Kidney tubule cell (primary cell): ENCODE measurements around the gene MEX3A.
"Not testable (repeated sequence)": the region's sequence is repeated elsewhere in the genome, so short reads cannot be mapped to it uniquely, and the experiment has no call there.

Experiments used
- DNase-seq: peaks from one replicate; pipeline ENCODE4 v3.0.0-alpha.2; 2018; ENCODE audit warnings: low spot score

The MEX3A gene

DNA sequence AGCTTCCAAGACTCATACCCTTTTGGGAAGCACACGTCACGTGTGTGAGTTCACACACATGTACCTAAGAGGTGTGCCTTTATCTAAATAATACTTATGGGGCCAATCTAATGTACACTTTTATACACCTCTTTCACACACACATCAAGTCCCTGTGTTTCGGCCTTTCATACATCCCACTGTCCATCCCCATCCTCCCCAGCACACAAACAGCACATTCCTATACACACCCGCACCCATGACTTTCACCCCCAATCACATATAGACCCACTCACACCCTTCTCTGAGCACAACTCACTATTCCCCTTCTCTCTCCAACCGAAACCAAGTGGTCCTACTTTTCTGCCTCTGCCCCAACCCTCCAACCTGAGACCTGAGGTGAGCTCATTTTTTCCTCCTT lies 3.5 kb downstream of the MEX3A start:
- no peak for DNase-seq

DNA sequence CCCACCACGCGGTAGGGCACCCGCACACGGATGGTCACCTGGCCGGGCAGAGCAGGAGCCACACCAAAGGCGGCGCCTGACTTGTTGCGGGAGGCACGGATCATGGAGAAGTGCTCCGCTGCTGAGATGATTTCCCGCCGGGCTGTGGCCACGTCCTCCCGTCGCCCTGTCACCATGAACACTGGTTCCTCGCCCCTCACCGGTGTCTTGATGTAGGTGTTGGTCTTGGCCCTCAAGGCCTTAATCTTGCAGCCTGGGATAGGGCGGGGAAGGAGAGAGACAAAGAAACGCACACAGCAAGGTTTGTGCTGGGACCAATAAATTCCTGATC lies 4.9 kb downstream of the MEX3A start:
- no peak for DNase-seq

DNA sequence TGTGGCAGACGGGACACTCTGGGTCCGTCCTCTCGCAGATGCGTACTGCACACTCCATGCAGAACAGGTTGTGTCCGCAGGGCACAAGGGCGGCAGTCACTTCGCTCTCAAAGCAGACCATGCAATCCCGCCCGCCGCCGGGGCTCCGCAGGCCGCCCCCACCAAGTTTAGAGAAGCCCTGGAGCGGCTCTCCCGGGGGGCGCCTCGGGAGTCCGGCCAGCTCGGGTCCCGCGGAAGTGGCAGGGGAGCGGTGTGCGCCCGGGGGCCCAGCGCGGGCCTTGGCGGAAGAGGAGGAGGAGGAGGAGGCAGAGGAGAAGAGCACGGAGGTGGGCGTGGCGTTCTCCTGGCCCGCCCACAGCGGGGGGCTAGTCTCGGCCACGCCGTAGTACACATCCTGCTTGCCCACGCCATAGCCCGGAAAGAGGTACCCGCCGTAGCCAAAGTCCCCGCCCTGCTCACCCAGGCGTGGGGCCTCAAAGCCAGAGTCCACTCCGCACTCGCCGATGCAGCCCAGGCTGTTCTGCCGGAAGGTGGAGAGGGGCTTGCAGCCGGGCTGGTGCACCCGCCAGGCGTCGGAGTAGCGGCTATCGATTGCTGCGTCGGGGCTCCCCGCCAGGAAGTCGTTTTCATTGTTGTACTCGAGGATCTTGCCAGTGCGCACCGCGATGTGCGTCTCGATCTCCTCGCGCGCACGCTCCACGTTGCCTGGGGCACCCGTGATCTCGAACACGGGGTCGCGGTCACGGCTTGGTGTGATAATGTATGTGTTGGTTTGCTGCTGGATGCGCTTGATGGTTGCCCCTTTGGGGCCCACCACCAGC lies 5.4 kb downstream of the MEX3A start:
- peak; percentile 49 for DNase-seq

DNA sequence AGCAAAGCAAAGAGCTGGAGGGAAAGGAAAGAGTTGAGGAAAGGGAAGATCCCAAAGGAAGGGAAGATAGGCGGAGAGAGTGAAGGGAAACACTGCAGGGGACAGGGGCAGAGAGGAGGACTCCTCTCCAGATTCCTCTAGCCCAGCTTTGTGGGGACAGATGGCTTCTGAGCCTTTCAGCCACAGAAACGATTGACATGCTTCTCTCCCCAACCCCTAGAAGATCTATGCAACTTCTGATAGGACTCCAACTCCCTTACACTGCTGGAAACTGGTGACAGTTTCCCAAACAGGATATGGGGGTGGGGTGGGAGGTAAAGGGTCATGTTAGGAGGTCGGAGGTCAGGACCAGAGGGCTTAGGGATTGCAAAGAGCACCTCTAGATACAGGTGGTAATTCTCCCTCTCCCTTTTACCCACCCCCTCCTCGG lies 6.5 kb downstream of the MEX3A start:
- DNase-seq = no peak

DNA sequence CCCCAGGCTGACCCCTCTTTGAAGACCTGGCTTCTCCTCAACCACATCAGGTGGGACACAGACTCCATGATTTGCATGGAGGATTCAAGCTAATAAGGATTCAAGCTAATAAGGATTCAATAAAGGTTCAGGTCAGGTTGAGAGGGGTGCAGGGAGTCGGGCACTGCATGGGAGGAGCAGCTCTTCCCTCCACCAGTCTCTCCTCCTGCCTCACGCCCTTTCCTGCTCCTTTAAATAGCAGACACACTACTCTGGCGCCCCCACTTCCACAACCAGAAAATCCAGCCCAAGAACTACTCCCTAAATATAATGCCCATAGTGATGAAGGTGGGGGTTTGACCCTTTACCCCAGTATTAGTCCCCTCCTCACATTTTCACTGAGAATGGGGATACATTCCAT lies 7.1 kb downstream of the MEX3A start:
- no peak for DNase-seq

DNA sequence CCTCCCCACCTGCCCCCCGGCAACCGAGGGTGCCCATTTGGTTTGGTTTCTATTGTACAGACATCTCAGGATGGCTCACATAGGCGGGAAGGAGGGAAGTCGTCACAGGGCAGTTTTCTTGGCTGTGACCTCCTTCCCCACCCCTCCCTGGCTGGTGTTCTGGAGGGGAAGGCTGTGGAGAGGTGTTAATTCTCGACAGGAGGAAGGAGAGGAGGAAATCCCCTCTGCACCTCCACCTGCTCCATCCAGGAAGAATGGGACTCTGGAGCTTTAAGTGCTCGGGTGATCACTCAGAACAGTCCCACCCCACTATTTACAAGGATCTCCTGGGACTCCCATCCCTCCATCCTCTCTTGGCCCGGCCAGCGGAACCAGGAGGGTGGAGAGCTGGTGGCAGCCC lies 7.6 kb downstream of the MEX3A start:
- DNase-seq = no peak

DNA sequence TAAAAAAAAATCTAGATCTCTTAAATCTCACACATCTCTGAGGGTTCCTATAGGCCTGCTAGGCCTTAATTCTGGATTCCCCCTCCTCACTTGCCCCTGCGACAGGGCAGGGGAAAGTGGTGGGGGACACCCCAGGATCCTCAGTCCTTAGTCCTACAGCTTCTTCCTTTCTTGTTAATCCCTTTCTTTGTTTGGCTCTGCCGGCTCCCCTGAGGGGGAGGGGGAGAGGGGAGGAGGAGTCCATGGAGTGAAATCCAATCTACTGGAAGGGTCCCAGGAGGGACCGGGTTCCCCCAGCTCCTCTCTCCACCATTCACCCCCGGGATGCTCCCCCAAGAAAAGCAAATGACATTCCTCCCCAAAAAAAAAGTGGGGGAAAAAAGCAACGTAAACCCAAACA lies 8.5 kb downstream of the MEX3A start:
- no peak for DNase-seq

DNA sequence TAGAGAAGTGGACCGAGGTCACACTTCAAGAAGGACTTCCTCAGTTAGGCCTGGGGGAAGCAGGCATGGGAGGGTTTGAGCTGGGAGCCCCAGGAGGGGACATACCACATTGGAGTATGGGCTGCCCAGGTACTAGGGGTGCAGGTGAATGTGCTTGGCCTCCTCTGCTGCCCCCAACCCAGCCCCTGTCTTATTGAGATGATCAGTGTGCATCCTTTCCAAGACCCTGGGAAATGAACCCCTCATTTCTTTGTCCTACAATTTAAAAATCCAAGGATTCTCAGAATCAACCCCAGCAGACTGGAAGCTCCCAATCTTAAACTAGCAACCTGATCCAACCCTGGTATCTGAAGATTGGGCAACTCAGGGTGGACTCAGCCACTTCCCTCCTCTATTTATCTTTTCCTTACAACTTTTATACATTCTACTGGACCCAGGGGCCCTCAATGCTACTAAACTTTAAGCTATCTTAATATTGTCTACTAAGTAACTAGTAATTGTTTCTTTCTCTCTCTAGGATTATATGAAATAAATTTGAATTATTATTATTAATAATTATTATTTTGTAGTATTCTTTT lies 9.1 kb downstream of the MEX3A start:
- DNase-seq = no peak

DNA sequence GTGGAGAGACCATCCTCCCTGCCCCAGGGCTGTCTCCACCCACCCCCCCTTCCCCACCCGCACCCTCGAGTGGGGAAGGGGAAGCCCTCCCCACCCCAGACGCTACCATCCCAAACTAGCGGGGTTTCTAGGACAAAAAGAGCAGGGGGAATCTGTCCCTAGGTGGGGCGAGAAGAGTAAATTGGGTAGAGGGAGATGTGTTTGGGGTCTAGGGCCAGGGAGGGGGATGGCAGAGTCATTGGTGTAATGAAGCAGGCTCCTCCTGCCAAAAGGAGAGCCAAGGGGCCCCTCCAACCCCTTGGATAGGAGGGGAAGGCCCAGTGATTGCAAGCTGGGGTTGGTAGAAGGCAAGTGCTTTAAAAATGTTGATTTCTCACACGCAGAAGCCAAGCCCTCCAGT lies 10.0 kb downstream of the MEX3A start:
- DNase-seq = no peak

DNA sequence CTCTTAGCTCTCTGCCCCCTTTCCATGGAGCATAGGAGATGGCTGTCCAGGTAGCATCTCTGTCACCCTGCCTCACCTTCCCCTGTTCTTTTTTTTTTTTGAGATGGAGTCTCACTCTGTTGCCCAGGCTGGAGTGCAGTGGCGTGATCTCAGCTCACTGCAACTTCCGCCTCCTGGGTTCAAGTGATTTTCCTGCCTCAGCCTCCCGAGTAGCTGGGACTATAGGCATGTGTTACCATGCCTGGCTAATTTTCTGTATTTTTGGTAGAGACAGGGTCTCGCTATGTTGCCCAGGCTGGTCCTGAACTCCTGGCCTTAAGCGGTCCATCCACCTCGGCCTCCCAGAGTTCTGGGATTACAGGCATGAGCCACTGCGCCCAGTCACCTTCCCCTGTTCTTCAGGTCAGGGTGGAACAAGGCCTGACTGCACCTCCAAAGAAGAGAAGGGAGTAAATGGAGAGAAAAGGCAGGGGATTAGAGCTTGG lies 10.9 kb downstream of the MEX3A start:
- not testable (repeated sequence) for DNase-seq

DNA sequence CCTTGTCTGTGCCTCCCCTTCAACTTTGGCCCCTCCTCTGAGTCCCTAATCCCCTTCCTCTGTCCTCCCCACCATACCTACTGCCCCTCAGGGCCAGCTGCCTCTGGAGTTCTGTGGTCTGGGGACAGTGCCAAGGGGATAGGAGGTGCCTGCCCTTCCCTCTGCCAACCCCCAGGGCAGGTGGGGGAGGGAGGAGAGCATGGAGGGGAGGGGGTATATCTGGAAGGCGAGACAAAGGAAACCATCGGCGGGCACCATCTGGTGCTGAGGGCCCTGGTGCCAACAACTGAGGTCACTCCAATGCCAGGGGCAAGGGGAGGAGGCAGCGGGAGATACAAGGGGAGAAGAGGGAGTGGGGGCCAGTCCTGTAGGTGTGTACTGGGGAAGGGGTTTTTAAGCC lies 11.7 kb downstream of the MEX3A start:
- no peak for DNase-seq

DNA sequence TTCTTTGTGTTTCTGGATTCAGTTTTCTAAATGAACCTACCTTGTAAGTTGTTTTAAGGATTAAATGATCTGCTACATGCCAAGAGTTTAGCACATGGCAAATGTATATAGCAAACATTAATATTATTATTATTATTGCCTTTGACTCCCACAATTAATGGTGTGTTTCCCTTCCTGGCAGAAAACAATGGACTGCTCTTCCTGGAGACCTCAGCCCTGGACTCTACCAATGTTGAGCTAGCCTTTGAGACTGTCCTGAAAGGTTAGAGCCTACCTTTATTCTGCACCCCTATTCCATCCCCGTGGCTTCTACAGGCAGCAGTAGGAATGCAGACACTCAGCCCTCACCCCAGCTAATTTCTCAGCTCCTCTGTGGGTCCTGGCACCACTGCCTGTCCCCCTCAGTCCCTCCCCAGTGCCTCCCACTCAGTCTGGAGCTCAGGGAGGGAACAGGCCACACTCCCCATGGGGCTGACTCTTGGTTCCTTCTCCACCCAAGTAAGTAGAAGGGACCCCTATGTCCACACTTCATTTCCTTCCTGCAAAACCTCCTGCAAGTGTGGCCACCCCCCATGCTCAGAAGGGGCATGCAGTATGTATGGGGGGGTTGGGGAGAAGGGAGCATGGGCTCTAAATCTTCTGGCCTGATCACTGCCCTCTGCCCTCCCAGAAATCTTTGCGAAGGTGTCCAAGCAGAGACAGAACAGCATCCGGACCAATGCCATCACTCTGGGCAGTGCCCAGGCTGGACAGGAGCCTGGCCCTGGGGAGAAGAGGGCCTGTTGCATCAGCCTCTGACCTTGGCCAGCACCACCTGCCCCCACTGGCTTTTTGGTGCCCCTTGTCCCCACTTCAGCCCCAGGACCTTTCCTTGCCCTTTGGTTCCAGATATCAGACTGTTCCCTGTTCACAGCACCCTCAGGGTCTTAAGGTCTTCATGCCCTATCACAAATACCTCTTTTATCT lies 12.5 kb downstream of the MEX3A start:
- no peak for DNase-seq

DNA sequence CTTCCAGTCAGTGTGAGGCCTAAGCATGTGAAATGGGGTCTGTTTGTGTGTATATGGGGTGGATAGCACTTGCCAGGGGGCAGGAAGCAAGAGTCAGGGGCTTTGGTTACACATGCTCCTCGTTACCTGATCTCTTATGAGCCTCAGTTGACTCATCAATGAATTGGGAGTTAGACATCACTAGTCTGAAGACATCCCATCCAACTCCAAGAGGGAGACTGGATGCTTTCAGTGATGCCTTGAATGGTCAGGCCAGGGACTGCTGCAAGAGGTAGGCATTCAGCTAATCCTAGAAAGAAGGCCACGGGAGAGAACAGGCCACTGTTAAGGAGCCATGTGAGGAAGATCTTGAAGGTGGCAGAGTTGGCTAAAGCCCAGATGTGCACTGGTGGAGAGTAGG lies 15.0 kb downstream of the MEX3A start:
- no peak for DNase-seq

DNA sequence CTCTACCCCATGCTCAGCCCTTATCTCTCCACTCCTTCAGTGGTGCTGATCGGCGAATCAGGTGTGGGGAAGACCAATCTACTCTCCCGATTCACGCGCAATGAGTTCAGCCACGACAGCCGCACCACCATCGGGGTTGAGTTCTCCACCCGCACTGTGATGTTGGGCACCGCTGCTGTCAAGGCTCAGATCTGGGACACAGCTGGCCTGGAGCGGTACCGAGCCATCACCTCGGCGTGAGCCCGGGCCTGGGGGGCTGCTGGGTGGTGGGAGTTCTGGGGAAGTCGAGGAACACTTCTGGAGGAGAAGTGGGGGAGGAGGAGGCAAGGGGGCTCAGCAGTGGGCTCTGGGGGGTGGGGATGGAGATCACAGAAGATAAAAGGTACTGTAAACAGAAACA lies 16.4 kb downstream of the MEX3A start:
- DNase-seq = no peak

DNA sequence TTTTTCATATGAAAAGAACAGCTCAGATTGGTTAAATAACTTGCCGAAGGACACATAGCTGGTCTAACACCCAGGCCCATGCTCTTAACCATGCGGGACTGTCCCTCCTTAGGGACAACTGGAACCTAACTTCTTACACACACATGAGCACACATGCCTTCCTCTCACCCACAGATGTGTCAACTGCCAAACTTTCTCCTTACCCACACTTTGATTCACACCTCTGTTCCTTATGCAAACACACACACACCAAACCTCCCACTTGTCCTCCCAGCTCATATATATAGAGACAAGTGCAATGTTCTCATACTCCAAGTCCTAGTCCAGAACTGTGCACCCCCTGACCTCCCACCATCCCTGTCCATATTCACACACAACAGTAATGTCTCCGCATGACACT lies 17.1 kb downstream of the MEX3A start:
- no peak for DNase-seq

DNA sequence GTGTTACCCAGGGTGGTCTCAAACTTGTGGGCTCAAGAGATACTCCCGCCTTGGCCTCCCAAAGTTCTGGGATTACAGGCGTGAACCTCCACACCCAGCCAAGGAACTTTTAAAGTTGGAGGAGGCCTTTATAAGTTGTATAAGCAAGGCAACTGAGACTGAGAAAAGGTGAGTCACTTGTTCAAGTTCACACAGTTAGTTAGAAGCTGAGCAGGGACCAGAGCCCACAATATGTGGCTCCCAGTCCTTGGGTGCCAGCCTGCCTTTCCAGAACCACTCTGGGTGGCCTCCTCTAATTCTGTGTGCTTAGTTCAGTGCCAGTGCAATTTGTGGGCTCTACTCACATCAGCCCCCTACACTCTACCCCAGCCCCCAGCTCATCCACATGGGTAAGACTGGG lies 17.6 kb downstream of the MEX3A start:
- DNase-seq = no peak

DNA sequence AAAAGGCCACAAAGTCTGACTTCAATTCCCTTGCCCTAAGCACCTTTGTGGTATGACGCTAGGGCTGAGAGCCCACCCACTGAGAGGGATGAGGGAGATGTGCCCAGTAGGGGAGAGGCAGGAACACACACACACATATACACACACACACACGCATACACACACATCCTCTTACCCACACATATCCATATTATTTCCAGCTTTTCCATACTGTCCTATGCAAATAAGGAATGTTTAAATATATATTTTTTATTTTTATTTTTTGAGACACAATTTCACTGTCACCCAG lies 18.3 kb downstream of the MEX3A start:
- DNase-seq = no peak

DNA sequence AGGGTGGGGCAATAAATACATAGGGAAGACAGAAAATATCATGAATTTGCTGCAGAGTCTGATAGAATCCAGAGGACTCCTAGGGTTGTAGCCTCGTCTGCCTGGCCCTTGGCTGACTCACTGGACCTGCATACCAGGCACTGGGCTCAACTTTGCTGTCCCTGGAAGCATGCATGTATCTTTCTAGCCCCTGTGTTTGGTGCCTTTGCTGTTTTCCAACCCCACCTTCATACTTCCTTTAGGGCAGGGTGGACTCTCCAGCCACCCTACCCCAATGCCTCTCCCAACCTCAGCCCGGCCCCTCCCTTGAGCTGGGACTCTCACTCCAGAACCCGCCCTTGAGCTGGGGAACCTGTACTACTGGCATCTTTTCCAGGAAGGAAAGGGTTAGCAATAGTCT lies 20.1 kb downstream of the MEX3A start:
- peak; percentile 47 for DNase-seq

DNA sequence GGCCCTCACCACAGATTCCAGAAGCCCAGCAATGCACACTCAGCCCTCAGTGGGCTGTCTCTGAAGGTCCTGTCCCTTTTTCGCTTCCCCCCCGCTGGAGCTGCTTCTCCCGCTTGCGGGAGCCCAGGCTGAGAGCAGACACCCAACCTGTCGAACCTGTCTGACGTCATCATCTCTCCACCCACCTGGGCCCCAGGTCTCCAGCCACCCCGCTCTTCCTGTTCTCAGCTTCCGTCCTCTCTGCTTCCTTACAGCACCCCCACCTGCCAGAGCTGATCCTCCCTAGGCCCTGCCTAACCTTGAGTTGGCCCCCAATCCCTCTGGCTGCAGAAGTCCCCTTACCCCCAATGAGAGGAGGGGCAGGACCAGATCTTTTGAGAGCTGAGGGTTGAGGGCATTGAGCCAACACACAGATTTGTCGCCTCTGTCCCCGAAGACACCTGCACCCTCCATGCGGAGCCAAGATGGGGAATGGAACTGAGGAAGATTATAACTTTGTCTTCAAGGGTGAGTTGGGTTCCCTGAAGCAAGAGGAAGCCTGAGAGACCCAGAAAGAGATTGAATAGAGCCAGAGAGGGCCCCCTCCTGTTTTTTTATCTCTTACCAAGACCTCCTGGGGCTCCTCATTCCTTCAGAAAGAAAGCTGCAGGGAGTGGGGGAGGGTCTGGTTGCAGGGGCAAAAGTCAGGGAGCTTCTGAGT lies 21.2 kb downstream of the MEX3A start, which contains the start of gene RAB25:
Gene RAB25, plus strand, starts transcription at position 224 of the 700 bp plus-strand sequence. Its CDS starts 241 bp downstream, at position 465.
- DNase-seq = peak; percentile 79

DNA sequence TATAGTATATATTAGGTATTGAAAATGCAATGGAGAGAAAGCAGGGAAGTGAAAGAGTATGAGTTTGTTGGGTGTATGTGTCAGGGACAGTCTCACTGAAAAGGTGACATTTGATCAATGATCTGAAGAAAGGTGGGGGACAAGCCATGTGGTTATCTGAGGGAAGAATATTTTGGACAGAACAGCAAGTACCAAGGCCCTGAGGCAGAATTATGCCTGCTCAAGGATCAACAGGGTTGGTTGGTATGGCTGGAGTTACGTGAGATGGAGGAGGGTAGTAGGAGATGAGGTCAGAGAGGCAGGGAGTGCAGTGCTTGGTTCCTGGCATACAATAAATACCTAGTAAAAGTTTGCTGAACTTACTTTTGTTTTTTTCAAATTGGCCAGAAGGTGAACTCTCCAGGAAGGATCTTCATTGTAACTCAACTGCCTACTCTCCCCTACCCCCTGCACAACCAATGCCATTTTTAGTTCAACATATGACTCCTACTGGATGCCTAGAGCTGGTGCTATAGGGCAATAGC lies 25.9 kb downstream of the MEX3A start:
- no peak for DNase-seq

DNA sequence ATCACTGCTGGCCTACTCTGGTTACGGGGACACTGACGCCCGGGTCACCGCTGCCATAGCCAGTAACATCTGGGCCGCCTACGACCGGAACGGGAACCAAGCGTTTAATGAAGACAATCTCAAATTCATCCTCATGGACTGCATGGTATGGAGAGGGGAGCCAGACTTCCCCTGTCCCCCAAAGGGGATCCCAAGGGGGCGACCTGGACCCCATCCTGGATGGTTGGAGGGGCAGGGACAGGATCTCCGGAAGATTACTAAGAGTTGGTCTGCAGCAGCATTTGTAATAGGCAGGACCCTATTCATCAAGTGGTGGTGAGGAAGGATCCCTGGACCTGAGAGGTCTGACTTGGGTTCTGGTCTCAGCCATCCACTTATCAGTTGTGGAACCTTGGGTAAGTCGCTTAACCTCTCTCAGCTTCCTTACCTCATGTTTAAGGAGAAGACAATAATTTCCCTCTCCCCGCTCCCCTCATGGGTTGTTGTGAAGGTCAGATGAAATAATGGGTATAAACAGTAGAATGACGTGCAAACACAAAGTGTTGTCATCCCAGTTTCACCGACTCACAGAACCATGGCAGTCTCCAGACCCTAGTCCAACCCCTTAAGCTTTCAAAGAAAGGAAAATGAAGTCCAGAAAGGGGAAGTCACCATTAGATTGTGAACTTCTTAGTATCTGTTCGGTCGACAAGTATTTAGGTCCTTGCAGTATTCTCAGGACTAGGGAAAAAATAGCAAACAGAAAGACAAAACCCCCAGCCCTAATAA lies 26.8 kb downstream of the MEX3A start:
- DNase-seq = no peak
